Measurements from ENCODE around the gene NPHP4.

- no peak for TF ChIP-seq POLR2A (IDR thresholded peaks at IDR 0.05; ENCODE audit: low read length)
- no peak for TF ChIP-seq USF2 (IDR thresholded peaks at IDR 0.05)
- TF ChIP-seq CTCF (IDR thresholded peaks at IDR 0.05), result no peak
Observed at GRCh38 chr1:5857011-5857410, 135.2 kb downstream of the NPHP4 start.
